HepG2 (cell line): ENCODE data around the gene C11orf68. TPM values are rescaled to one million over a fixed set of nuclear protein-coding genes. Genes with fewer than 3 reads are reported as not detected.
A peak's percentile ranks its signal among the peaks of the same experiment; 100 is the strongest.

Source experiments
- ATF1 ChIP-seq: IDR thresholded peaks from 2 replicates; pipeline ENCODE4 v1.6.1; 2016; ENCODE audit warnings: mild to moderate bottlenecking, control low read depth
- CAMTA2 ChIP-seq: sonication (generic); formaldehyde crosslinking; IDR thresholded peaks from 2 replicates; pipeline ENCODE4 v1.4.0; 2020; ENCODE audit warnings: mild to moderate bottlenecking, missing genetic modification reagents, borderline replicate concordance
- CREM ChIP-seq, 2 experiments: sonication (generic) in 1 of 2; formaldehyde crosslinking in 1 of 2; IDR thresholded peaks; 2 replicates each; pipeline versions ENCODE4 v1.4.0 to v1.6.1; 2016 to 2020; ENCODE audit warnings: antibody characterized with exemption in 1 of 2, mild to moderate bottlenecking in 1 of 2, missing genetic modification reagents in 1 of 2
- ELF1 ChIP-seq: sonication (generic); formaldehyde crosslinking; IDR thresholded peaks from 2 replicates; pipeline ENCODE4 v1.4.0; 2020; ENCODE audit warnings: missing genetic modification reagents
- ELF4 ChIP-seq: sonication (generic); formaldehyde crosslinking; IDR thresholded peaks from 2 replicates; pipeline ENCODE4 v1.5.0; 2020; ENCODE audit warnings: missing genetic modification reagents, mild to moderate bottlenecking, moderate library complexity, borderline replicate concordance
- FOSL2 ChIP-seq: sonication (generic); formaldehyde crosslinking; IDR thresholded peaks from 2 replicates; pipeline ENCODE4 v1.4.0; 2020; ENCODE audit warnings: missing genetic modification reagents
- HNRNPK ChIP-seq: fragments of 200-400 bp; formaldehyde crosslinking; IDR thresholded peaks from 2 replicates; pipeline ENCODE4 v1.6.1; 2018; ENCODE audit warnings: low read length, low read depth, moderate library complexity, mild to moderate bottlenecking; ENCODE audit not compliant: poor library complexity, severe bottlenecking
- KLF16 ChIP-seq, 2 experiments: sonication (generic) in 1 of 2; formaldehyde crosslinking in 1 of 2; IDR thresholded peaks; 2 replicates each; pipeline versions ENCODE4 v1.6.1 to v1.8.0; 2016 to 2023; ENCODE audit warnings: missing genetic modification reagents in 2 of 2, missing compliant biosample characterization in 1 of 2
- NFYC ChIP-seq: IDR thresholded peaks from 2 replicates; pipeline ENCODE4 v1.6.1; 2016; ENCODE audit warnings: missing genetic modification reagents, missing compliant biosample characterization
- RXRB ChIP-seq: IDR thresholded peaks from 2 replicates; pipeline ENCODE4 v1.6.1; 2016; ENCODE audit warnings: borderline replicate concordance, missing genetic modification reagents, missing compliant biosample characterization
- SAP130 ChIP-seq: IDR thresholded peaks from 2 replicates; pipeline ENCODE4 v1.6.1; 2016; ENCODE audit warnings: low read depth
- SMARCE1 ChIP-seq: fragments of 450-650 bp; IDR thresholded peaks from 2 replicates; pipeline ENCODE4 v1.6.1; 2017; ENCODE audit warnings: borderline replicate concordance
- TARDBP ChIP-seq: sonication (generic); formaldehyde crosslinking; IDR thresholded peaks from 2 replicates; pipeline ENCODE4 v1.8.0; 2022; ENCODE audit warnings: mild to moderate bottlenecking, missing genetic modification reagents
- ZBTB8A ChIP-seq: sonication (generic); formaldehyde crosslinking; IDR thresholded peaks from 2 replicates; pipeline ENCODE4 v1.4.0; 2020; ENCODE audit warnings: mild to moderate bottlenecking, low read depth, missing genetic modification reagents, borderline replicate concordance
- ZFY ChIP-seq: sonication (generic); formaldehyde crosslinking; IDR thresholded peaks from 2 replicates; pipeline ENCODE4 v1.4.0; 2020; ENCODE audit warnings: missing genetic modification reagents
- ZNF264 ChIP-seq: sonication (generic); formaldehyde crosslinking; IDR thresholded peaks from 2 replicates; pipeline ENCODE4 v1.4.0; 2020; ENCODE audit warnings: missing genetic modification reagents
- ZNF441 ChIP-seq: sonication (generic); formaldehyde crosslinking; IDR thresholded peaks from 2 replicates; pipeline ENCODE4 v1.7.0; 2021; ENCODE audit warnings: missing genetic modification reagents, borderline replicate concordance
- ZNF530 ChIP-seq: sonication (generic); formaldehyde crosslinking; IDR thresholded peaks from 2 replicates; pipeline ENCODE4 v1.5.0; 2020; ENCODE audit warnings: low read depth, mild to moderate bottlenecking, missing genetic modification reagents
- ZNF547 ChIP-seq: sonication (generic); formaldehyde crosslinking; IDR thresholded peaks from 2 replicates; pipeline ENCODE4 v1.5.1; 2020; ENCODE audit warnings: mild to moderate bottlenecking, missing genetic modification reagents
- ZNF574 ChIP-seq: sonication (generic); formaldehyde crosslinking; IDR thresholded peaks from 2 replicates; pipeline ENCODE4 v1.4.0; 2020; ENCODE audit warnings: missing genetic modification reagents
- ZNF784 ChIP-seq: sonication (generic); formaldehyde crosslinking; IDR thresholded peaks from 2 replicates; pipeline ENCODE4 v1.5.1; 2020; ENCODE audit warnings: missing genetic modification reagents, mild to moderate bottlenecking, borderline replicate concordance
- ZSCAN5A ChIP-seq: sonication (generic); formaldehyde crosslinking; IDR thresholded peaks from 2 replicates; pipeline ENCODE4 v1.8.0; 2022; ENCODE audit warnings: mild to moderate bottlenecking, missing genetic modification reagents, borderline replicate concordance
- polyA plus RNA-seq, 8 experiments: library from polyadenylated mRNA; depleted of rRNA in 3 of 8; stranded (reverse) in 7 of 8; unstranded in 1 of 8; fragments of >200 nt; fragmentation: Illumina TruSeq in 4 of 8; extraction: Trizol in 4 of 8; gene quantifications; 2 replicates each; pipeline versions ENCODE4 v1.2.1 to v1.2.3, GENCODE V29; 2011 to 2016; ENCODE audit warnings: low read depth in 4 of 8, missing spikeins in 1 of 8, mixed read lengths in 1 of 8; ENCODE audit not compliant: insufficient read depth in 1 of 8
- total RNA-seq, 5 experiments: library from RNA; depleted of rRNA; stranded (reverse); fragments of >200 nt; fragmentation: Illumina TruSeq; extraction: Trizol; gene quantifications; 2 replicates each; pipeline ENCODE4 v1.2.3, GENCODE V29; 2016; ENCODE audit warnings: low read depth in 1 of 5
- TF ChIP-seq, protein P1 (sequence below): sonication (generic); formaldehyde crosslinking; IDR thresholded peaks from 2 replicates; pipeline ENCODE4 v1.8.1; 2023; ENCODE audit warnings: mild to moderate bottlenecking, moderate library complexity, missing genetic modification reagents

Gene C11orf68
- total and polyA plus RNA-seq, 2 of the 13 experiments (the other 11 are each of a cell fraction or from before 2014, with no cell fraction given): 8.4 to 28.3 TPM

DNA sequence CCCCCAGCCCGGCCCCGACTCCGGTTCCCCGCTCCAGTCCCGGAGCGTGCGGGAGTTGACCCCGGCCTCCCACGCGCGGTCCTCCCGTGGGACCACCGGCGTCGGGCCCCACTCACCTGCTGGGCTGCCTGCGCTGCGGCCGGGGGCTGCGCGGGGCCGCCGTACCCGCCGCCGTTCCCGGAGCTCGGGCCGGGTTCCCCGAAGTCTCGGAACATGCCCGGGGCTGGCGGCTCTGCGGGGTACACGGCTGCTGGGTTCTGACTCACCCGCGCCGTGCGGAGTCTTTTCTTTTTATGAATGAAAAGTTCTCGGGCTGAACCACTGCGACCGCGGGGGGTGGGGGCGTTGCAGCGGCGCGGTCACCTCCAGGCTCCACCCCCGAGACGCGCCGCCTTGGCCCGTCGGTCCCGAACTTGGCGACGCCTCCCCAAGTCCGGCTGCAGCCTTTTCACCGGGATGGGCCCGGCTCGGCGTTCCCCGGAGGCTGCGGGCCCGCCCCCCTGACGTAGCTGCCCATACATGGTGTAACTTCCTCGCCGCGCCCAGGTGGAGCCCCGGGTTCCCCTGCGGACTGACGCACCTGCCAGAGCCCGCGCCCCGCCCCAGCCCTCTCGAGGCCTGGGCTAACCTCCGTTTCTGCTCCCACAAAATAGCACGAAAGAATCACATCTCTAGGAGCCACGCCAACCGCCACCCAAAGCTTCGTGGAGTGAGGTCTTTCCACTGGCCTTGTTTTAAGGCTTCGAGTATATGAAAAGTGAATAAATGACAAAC, 18.6 kb downstream of the C11orf68 start, which contains the start of gene FOSL1 (continued):
- TF ChIP-seq ZBTB8A (no peak), ZNF574 (CRISPR knock-in tag) (peak; percentile 36; the same call in 1 of the 2 replicates), ELF1 (CRISPR knock-in tag) (peak; percentile 20; the same call in 1 of the 2 replicates), ZNF264 (CRISPR knock-in tag) (peak; percentile 50; the same call in 1 of the 2 replicates), KLF16 (CRISPR knock-in tag; IDR thresholded peaks at IDR 0.05) (peak in 1 of 2 experiments; percentile 62; a peak in 1 of 4 replicates), CREM (IDR thresholded peaks at IDR 0.05) (peak; percentile 66), CREM (CRISPR knock-in tag; IDR thresholded peaks at IDR 0.05) (0 out of 2 replicates have a peak, but pooled peaks have one; percentile 32), ZNF530 (CRISPR knock-in tag) (no peak), ELF4 (no peak), NFYC (CRISPR knock-in tag) (0 out of 2 replicates have a peak, but pooled peaks have one; percentile 31), SMARCE1 (no peak), ZNF547 (no peak; the same call in 1 of the 2 replicates), TARDBP (CRISPR knock-in tag) (peak; percentile 61; the same call in 1 of the 2 replicates), ZNF441 (CRISPR knock-in tag) (no peak), ATF1 (CRISPR knock-in tag) (peak; percentile 73), CAMTA2 (CRISPR knock-in tag) (peak; percentile 10; the same call in 1 of the 2 replicates), ZNF784 (CRISPR knock-in tag) (no peak), ZSCAN5A (CRISPR knock-in tag) (peak; percentile 5; the same call in 1 of the 2 replicates), SAP130 (peak; percentile 94), FOSL2 (CRISPR knock-in tag) (peak; percentile 83), HNRNPK (peak; percentile 52), RXRB (CRISPR knock-in tag) (peak; percentile 53; the same call in 1 of the 2 replicates), ZFY (CRISPR knock-in tag) (0 out of 2 replicates have a peak, but pooled peaks have one; percentile 38)
- TF ChIP-seq, protein P1, sequence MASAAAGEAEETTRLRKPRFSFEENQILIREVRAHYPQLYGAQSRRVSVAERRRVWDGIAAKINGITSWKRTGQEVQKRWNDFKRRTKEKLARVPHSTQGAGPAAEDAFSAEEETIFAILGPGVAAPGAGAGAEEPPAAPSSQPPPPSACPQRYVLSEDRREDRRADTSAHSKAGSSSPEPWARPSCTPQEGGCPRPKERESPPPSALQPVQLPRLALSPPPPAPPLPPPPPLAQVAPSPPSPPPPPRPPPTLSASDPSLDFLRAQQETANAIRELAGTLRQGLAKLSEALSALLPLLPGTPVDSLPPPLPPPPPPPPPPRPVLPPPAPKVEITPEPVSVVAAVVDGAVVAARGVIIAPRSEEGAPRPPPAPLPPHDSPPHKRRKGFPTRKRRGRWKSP (CRISPR knock-in tag): peak; percentile 72
